Mesendoderm (in vitro differentiated cells): Measurements from ENCODE around the gene SIRT6.
"Not testable (repeated sequence)": the region's sequence is repeated elsewhere in the genome, so short reads cannot be mapped to it uniquely, and the experiment has no call there.

Experiments
- DNase-seq: peaks from one replicate; pipeline ENCODE4 v3.0.0; 2013
- H2AK5ac ChIP-seq: 2 replicates; pipeline ENCODE4 v1.6.1; 2013; ENCODE audit warnings: low read length, inconsistent platforms
- H2BK120ac ChIP-seq: 2 replicates; pipeline ENCODE4 v1.6.1; 2013; ENCODE audit warnings: low read depth, mild to moderate bottlenecking, low read length, moderate library complexity, mixed read lengths
- H2BK15ac ChIP-seq: replicated peaks from 2 replicates; pipeline ENCODE4 v1.6.1; 2013; ENCODE audit warnings: low read depth, mild to moderate bottlenecking, moderate library complexity
- H2BK5ac ChIP-seq: 2 replicates; pipeline ENCODE4 v1.6.1; 2013; ENCODE audit warnings: low read length, inconsistent platforms
- H3K18ac ChIP-seq: 2 replicates; pipeline ENCODE4 v1.6.1; 2013; ENCODE audit warnings: mild to moderate bottlenecking, low read length, mixed read lengths
- H3K23ac ChIP-seq: one replicate; pipeline ENCODE4 v1.6.1; 2013; ENCODE audit warnings: low read length
- H3K27ac ChIP-seq: 2 replicates; pipeline ENCODE4 v1.5.1; 2013; ENCODE audit warnings: low read depth, mild to moderate bottlenecking, inconsistent platforms, low read length, moderate library complexity
- H3K27me3 ChIP-seq: 2 replicates; pipeline ENCODE4 v1.6.1; 2013; ENCODE audit warnings: low read length, control low read depth, mild to moderate bottlenecking, inconsistent platforms; ENCODE audit not compliant: insufficient read depth, poor library complexity
- H3K36me3 ChIP-seq: 2 replicates; pipeline ENCODE4 v1.6.1; 2013; ENCODE audit warnings: low read length, inconsistent platforms; ENCODE audit not compliant: control insufficient read depth, insufficient read depth
- H3K4ac ChIP-seq: one replicate; pipeline ENCODE4 v1.6.1; 2013; ENCODE audit warnings: low read depth, mild to moderate bottlenecking, low read length, moderate library complexity
- H3K4me1 ChIP-seq: 2 replicates; pipeline ENCODE4 v1.6.1; 2013; ENCODE audit warnings: low read depth, low read length, inconsistent platforms; ENCODE audit not compliant: control insufficient read depth
- H3K4me2 ChIP-seq: 2 replicates; pipeline ENCODE4 v1.6.1; 2013; ENCODE audit warnings: low read length
- H3K4me3 ChIP-seq: 2 replicates; pipeline ENCODE4 v1.5.1; 2013; ENCODE audit warnings: mild to moderate bottlenecking, low read length
- H3K56ac ChIP-seq: one replicate; pipeline ENCODE4 v1.6.1; 2013; ENCODE audit warnings: low read length
- H3K79me1 ChIP-seq: 2 replicates; pipeline ENCODE4 v1.6.1; 2013; ENCODE audit warnings: low read length, inconsistent platforms
- H3K79me2 ChIP-seq: 2 replicates; pipeline ENCODE4 v1.6.1; 2013; ENCODE audit warnings: mild to moderate bottlenecking, low read length; ENCODE audit not compliant: control insufficient read depth, insufficient read depth
- H3K9ac ChIP-seq: 2 replicates; pipeline ENCODE4 v1.6.1; 2013; ENCODE audit warnings: low read length, inconsistent platforms
- H4K5ac ChIP-seq: one replicate; pipeline ENCODE4 v1.6.1; 2013; ENCODE audit warnings: low read length
- H4K8ac ChIP-seq: one replicate; pipeline ENCODE4 v1.6.1; 2013; ENCODE audit warnings: low read depth, mild to moderate bottlenecking, control low read depth, low read length, moderate library complexity
- WGBS: extraction: QIAGEN DNeasy Blood & Tissue Kit; methylation state at CpG from one replicate; pipeline ENCODE4 v1.1.7; 2013; ENCODE audit warnings: low lambda C conversion rate, missing lambda C conversion rate; ENCODE audit not compliant: insufficient coverage; ENCODE audit errors: extremely low coverage; 5-methylcytosine and 5-hydroxymethylcytosine counted together

Gene SIRT6

GRCh38 chr19:4172861-4173473, 9.4 kb downstream of the SIRT6 start:
- H3K4me1 ChIP-seq: no peaks in the 10 kb centered on the region
- no peak overlapping the region for H2BK120ac ChIP-seq
- H3K4me3 ChIP-seq: no peak overlapping the region
- H3K4me2 ChIP-seq: no peak overlapping the region
- H3K18ac ChIP-seq: no peak overlapping the region
- H3K4ac ChIP-seq: no peak overlapping the region
- H3K27me3 ChIP-seq: no peaks in the 10 kb centered on the region
- no peak overlapping the region for H3K9ac ChIP-seq
- no CpG with 5 or more reads among the region's 45 CpGs for WGBS
- H3K56ac ChIP-seq: no peak overlapping the region
- no peak overlapping the region for H2BK5ac ChIP-seq
- no peak overlapping the region for H4K8ac ChIP-seq
- H3K36me3 ChIP-seq: no peaks in the 10 kb centered on the region
- no peaks in the 10 kb centered on the region for H3K79me1 ChIP-seq
- no peak overlapping the region for H2BK15ac ChIP-seq
- peak; percentile 71 for DNase-seq
- no peaks in the 10 kb centered on the region for H3K79me2 ChIP-seq
- no peak overlapping the region for H3K27ac ChIP-seq
- H3K23ac ChIP-seq: no peak overlapping the region
- no peak overlapping the region for H4K5ac ChIP-seq
- no peak overlapping the region for H2AK5ac ChIP-seq

GRCh38 chr19:4171676-4172075, 10.7 kb downstream of the SIRT6 start:
- Histone ChIP-seq H4K5ac (no peak overlapping the region), H3K27ac (no peak overlapping the region), H3K4me3 (no peak overlapping the region), H3K79me1 (no peaks in the 10 kb centered on the region), H2AK5ac (no peak overlapping the region), H2BK120ac (no peak overlapping the region), H3K4ac (no peak overlapping the region), H3K23ac (no peak overlapping the region), H3K18ac (no peak overlapping the region), H3K4me1 (no peaks in the 10 kb centered on the region), H2BK5ac (no peak overlapping the region), H3K4me2 (no peak overlapping the region), H3K9ac (no peak overlapping the region), H3K56ac (no peak overlapping the region), H4K8ac (no peak overlapping the region), H3K27me3 (no peaks in the 10 kb centered on the region), H3K36me3 (no peaks in the 10 kb centered on the region), H2BK15ac (no peak overlapping the region), H3K79me2 (no peaks in the 10 kb centered on the region)
- no peak for DNase-seq
- no CpG with 5 or more reads among the region's 22 CpGs for WGBS

DNA sequence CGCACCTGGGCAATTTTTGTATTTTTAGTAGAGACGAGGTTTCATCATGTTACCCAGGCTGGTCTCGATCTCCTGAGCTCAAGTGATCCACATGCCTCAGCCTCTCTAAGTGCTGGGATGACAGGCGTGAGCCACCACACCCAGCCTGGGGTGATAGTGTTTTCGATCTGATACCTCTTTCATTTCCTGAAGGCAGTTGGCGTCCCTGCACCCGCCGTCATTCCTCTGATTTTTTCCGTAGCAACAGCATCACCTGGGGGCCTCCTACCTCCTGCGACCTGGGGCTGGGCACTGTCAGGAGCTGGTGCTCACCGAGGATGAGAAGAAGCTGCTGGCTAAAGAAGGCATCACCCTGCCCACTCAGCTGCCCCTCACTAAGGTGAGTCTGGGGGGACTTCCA, 18.1 kb downstream of the SIRT6 start:
- H3K79me1 ChIP-seq: no peaks in the 10 kb centered on the region
- H3K56ac ChIP-seq: no peak overlapping the region
- no peak overlapping the region for H2BK5ac ChIP-seq
- H3K27ac ChIP-seq: no peak overlapping the region
- H4K5ac ChIP-seq: no peak overlapping the region
- no peaks in the 10 kb centered on the region for H3K4me1 ChIP-seq
- WGBS: no CpG with 5 or more reads among the region's 11 CpGs
- H3K4ac ChIP-seq: no peak overlapping the region
- DNase-seq: no peak
- no peak overlapping the region for H3K4me2 ChIP-seq
- no peak overlapping the region for H4K8ac ChIP-seq
- no peak overlapping the region for H3K23ac ChIP-seq
- H2BK120ac ChIP-seq: no peak overlapping the region
- H2BK15ac ChIP-seq: no peak overlapping the region
- H3K4me3 ChIP-seq: no peak overlapping the region
- H3K27me3 ChIP-seq: no peaks in the 10 kb centered on the region
- no peak overlapping the region for H2AK5ac ChIP-seq
- H3K9ac ChIP-seq: no peak overlapping the region
- H3K79me2 ChIP-seq: no peaks in the 10 kb centered on the region
- no peak overlapping the region for H3K18ac ChIP-seq
- no peaks in the 10 kb centered on the region for H3K36me3 ChIP-seq

DNA sequence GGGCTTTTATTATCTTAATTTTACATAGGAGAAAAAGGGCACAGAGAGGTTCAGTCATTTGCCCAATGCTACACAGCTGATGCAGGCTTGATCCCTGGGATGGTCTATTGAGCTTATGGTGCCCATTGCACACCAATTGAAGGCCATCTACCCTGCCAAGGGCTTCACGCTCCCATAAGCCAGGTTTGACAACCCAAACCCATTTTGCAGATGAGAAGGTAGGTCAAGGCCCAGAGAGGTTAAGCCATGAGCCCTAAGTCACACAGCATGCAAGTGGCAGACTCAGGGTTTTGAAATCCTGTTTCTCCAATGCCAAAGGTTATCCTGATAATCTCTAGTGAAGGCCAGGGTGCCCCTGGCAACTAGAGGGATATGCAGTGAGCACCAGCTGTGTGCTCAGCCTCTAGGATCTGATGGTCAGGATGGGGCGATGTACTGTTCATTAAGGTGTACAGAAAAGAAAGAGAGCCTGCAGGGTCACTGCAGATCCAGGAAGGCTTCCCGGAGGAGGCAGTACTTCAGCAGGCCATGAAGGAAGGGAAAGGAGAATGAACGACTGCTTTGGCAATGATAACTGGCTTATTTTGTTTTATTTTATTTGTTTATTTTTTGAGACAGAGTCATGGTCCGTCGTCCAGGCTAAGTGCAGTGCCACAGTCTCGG, 20.8 kb downstream of the SIRT6 start:
- Histone ChIP-seq H3K9ac (no peak overlapping the region), H3K18ac (no peak overlapping the region), H3K23ac (no peak overlapping the region), H3K56ac (no peak overlapping the region), H4K8ac (no peak overlapping the region), H3K27ac (no peak overlapping the region), H3K4me1 (no peaks in the 10 kb centered on the region), H3K79me2 (no peaks in the 10 kb centered on the region), H3K79me1 (no peaks in the 10 kb centered on the region), H3K36me3 (no peaks in the 10 kb centered on the region), H3K4ac (no peak overlapping the region), H2AK5ac (no peak overlapping the region), H2BK5ac (no peak overlapping the region), H4K5ac (no peak overlapping the region), H2BK15ac (no peak overlapping the region), H3K4me2 (no peak overlapping the region), H2BK120ac (no peak overlapping the region), H3K27me3 (no peaks in the 10 kb centered on the region), H3K4me3 (no peak overlapping the region)
- no peak for DNase-seq
- WGBS: no CpG with 5 or more reads among the region's 7 CpGs

GRCh38 chr19:4157971-4158370, 24.4 kb downstream of the SIRT6 start:
- not testable (repeated sequence) for H3K9ac ChIP-seq, H2BK15ac ChIP-seq, H3K27ac ChIP-seq, H3K4me3 ChIP-seq, H3K23ac ChIP-seq, H4K8ac ChIP-seq, H3K56ac ChIP-seq, H3K27me3 ChIP-seq, H2BK120ac ChIP-seq, H4K5ac ChIP-seq, DNase-seq, H3K4ac ChIP-seq, H3K4me2 ChIP-seq, H3K79me1 ChIP-seq, H3K4me1 ChIP-seq, H3K18ac ChIP-seq, H3K79me2 ChIP-seq, H3K36me3 ChIP-seq, H2AK5ac ChIP-seq, H2BK5ac ChIP-seq
- no CpG with 5 or more reads among the region's 8 CpGs for WGBS

DNA sequence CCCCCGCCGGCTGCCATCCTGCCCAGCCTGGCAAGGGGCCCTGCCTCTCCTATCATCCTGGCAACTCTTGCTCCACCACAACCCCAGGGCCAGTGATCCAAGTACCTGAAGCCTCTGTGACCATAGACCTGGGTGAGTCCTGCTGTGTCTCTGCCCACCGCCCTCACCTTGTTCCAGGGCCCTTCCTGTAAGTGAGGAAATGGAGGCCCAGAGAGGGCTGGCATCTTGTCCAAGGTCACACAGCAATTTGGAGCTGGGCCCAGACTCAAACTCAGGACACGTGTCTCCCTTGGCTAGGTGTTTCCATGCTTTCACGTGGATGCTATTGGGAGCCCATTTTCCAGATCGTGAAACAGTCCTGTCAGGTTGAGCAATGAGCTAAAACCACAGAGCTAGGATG, 25.2 kb downstream of the SIRT6 start:
- no peak overlapping the region for H3K9ac ChIP-seq
- no peak overlapping the region for H3K4ac ChIP-seq
- no peak for DNase-seq
- no peak overlapping the region for H3K27ac ChIP-seq
- H3K27me3 ChIP-seq: no peaks in the 10 kb centered on the region
- no peak overlapping the region for H4K8ac ChIP-seq
- WGBS: no CpG with 5 or more reads among the region's 6 CpGs
- no peak overlapping the region for H2BK5ac ChIP-seq
- no peak overlapping the region for H2AK5ac ChIP-seq
- no peak overlapping the region for H3K56ac ChIP-seq
- H3K4me2 ChIP-seq: no peak overlapping the region
- H3K79me1 ChIP-seq: no peaks in the 10 kb centered on the region
- H3K23ac ChIP-seq: no peak overlapping the region
- H2BK15ac ChIP-seq: no peak overlapping the region
- no peaks in the 10 kb centered on the region for H3K79me2 ChIP-seq
- H3K4me3 ChIP-seq: no peak overlapping the region
- H3K18ac ChIP-seq: no peak overlapping the region
- H3K36me3 ChIP-seq: no peaks in the 10 kb centered on the region
- H4K5ac ChIP-seq: no peak overlapping the region
- no peak overlapping the region for H2BK120ac ChIP-seq
- no peaks in the 10 kb centered on the region for H3K4me1 ChIP-seq
